HEK293 (cell line): Measurements from ENCODE around the gene ASXL1.

ENCODE experiments used
- FEZF1 ChIP-seq: fragments of 450-650 bp; formaldehyde crosslinking; IDR thresholded peaks from 2 replicates; pipeline ENCODE4 v1.5.1; 2016; ENCODE audit warnings: missing biosample characterization, missing genetic modification characterization
- GLI4 ChIP-seq: fragments of 450-650 bp; formaldehyde crosslinking; IDR thresholded peaks from 2 replicates; pipeline ENCODE4 v1.5.1; 2016; ENCODE audit warnings: missing biosample characterization, missing genetic modification characterization
- GLIS1 ChIP-seq: fragments of 450-650 bp; formaldehyde crosslinking; IDR thresholded peaks from 2 replicates; pipeline ENCODE4 v1.5.1; 2016; ENCODE audit warnings: missing biosample characterization, missing genetic modification characterization
- KLF10 ChIP-seq: fragments of 450-650 bp; IDR thresholded peaks from 2 replicates; pipeline ENCODE4 v1.5.1; 2018; ENCODE audit warnings: missing biosample characterization, mild to moderate bottlenecking, missing genetic modification characterization
- KLF8 ChIP-seq: fragments of 450-650 bp; formaldehyde crosslinking; IDR thresholded peaks from 2 replicates; pipeline ENCODE4 v1.5.1; 2016; ENCODE audit warnings: missing biosample characterization, missing genetic modification characterization
- KLF9 ChIP-seq: fragments of 450-650 bp; formaldehyde crosslinking; IDR thresholded peaks from 2 replicates; pipeline ENCODE4 v1.5.1; 2016; ENCODE audit warnings: missing biosample characterization, missing genetic modification characterization, low read depth
- RBAK ChIP-seq: fragments of 450-650 bp; formaldehyde crosslinking; IDR thresholded peaks from 2 replicates; pipeline ENCODE4 v1.5.1; 2016; ENCODE audit warnings: missing biosample characterization, missing genetic modification characterization
- TCF7L2 ChIP-seq: IDR thresholded peaks from 2 replicates; pipeline ENCODE4 v1.6.1; 2011; ENCODE audit warnings: low read depth, mild to moderate bottlenecking, inconsistent platforms, low read length, moderate library complexity, borderline replicate concordance
- YY1 ChIP-seq: fragments of 450-650 bp; formaldehyde crosslinking; IDR thresholded peaks from 2 replicates; pipeline ENCODE4 v1.5.1; 2018; ENCODE audit warnings: missing biosample characterization, missing genetic modification characterization
- ZBTB1 ChIP-seq: fragments of 450-650 bp; formaldehyde crosslinking; IDR thresholded peaks from 2 replicates; pipeline ENCODE4 v1.5.1; 2016; ENCODE audit warnings: missing biosample characterization, missing genetic modification characterization
- ZBTB17 ChIP-seq: fragments of 450-650 bp; formaldehyde crosslinking; IDR thresholded peaks from 2 replicates; pipeline ENCODE4 v1.5.1; 2016; ENCODE audit warnings: missing biosample characterization, missing genetic modification characterization
- ZNF114 ChIP-seq: fragments of 450-650 bp; formaldehyde crosslinking; IDR thresholded peaks from 2 replicates; pipeline ENCODE4 v1.5.0; 2017; ENCODE audit warnings: missing biosample characterization, missing genetic modification characterization
- ZNF121 ChIP-seq: fragments of 450-650 bp; formaldehyde crosslinking; IDR thresholded peaks from 2 replicates; pipeline ENCODE4 v1.5.1; 2016; ENCODE audit warnings: missing biosample characterization, missing genetic modification characterization
- ZNF140 ChIP-seq: fragments of 450-650 bp; formaldehyde crosslinking; IDR thresholded peaks from 2 replicates; pipeline ENCODE4 v1.5.1; 2016; ENCODE audit warnings: missing biosample characterization, missing genetic modification characterization
- ZNF175 ChIP-seq: fragments of 450-650 bp; formaldehyde crosslinking; IDR thresholded peaks from 2 replicates; pipeline ENCODE4 v1.5.1; 2016; ENCODE audit warnings: missing biosample characterization, missing genetic modification characterization
- ZNF19 ChIP-seq: fragments of 450-650 bp; formaldehyde crosslinking; IDR thresholded peaks from 2 replicates; pipeline ENCODE4; 2016; ENCODE audit warnings: missing biosample characterization, missing genetic modification characterization, low read depth
- ZNF211 ChIP-seq: fragments of 450-650 bp; formaldehyde crosslinking; IDR thresholded peaks from 2 replicates; pipeline ENCODE4 v1.5.1; 2016; ENCODE audit warnings: low read depth, missing biosample characterization, missing genetic modification characterization
- ZNF266 ChIP-seq: fragments of 450-650 bp; formaldehyde crosslinking; IDR thresholded peaks from 2 replicates; pipeline ENCODE4 v1.5.1; 2016; ENCODE audit warnings: missing biosample characterization, missing genetic modification characterization, low read depth
- ZNF302 ChIP-seq: fragments of 450-650 bp; formaldehyde crosslinking; IDR thresholded peaks from 2 replicates; pipeline ENCODE4 v1.5.1; 2016; ENCODE audit warnings: missing biosample characterization, missing genetic modification characterization, low read depth
- ZNF311 ChIP-seq: fragments of 450-650 bp; formaldehyde crosslinking; IDR thresholded peaks from 2 replicates; pipeline ENCODE4 v1.5.1; 2017; ENCODE audit warnings: missing biosample characterization, missing genetic modification characterization, borderline replicate concordance
- ZNF416 ChIP-seq: fragments of 450-650 bp; formaldehyde crosslinking; IDR thresholded peaks from 2 replicates; pipeline ENCODE4 v1.5.1; 2016; ENCODE audit warnings: missing biosample characterization, missing genetic modification characterization
- ZNF549 ChIP-seq: fragments of 450-650 bp; IDR thresholded peaks from 2 replicates; pipeline ENCODE4 v1.5.1; 2018; ENCODE audit warnings: missing biosample characterization, missing genetic modification characterization, mild to moderate bottlenecking, inconsistent platforms, moderate library complexity
- ZNF561 ChIP-seq: fragments of 450-650 bp; IDR thresholded peaks from 2 replicates; pipeline ENCODE4 v1.5.1; 2018; ENCODE audit warnings: missing biosample characterization, missing genetic modification characterization, borderline replicate concordance
- ZNF621 ChIP-seq: fragments of 450-650 bp; formaldehyde crosslinking; IDR thresholded peaks from 2 replicates; pipeline ENCODE4 v1.5.1; 2017; ENCODE audit warnings: missing biosample characterization, missing genetic modification characterization
- ZNF626 ChIP-seq: fragments of 450-650 bp; sonication (Bioruptor Pico); formaldehyde crosslinking; IDR thresholded peaks from 2 replicates; pipeline ENCODE4 v1.5.1; 2018; ENCODE audit warnings: missing biosample characterization, missing genetic modification characterization, inconsistent platforms
- ZNF830 ChIP-seq: fragments of 450-650 bp; IDR thresholded peaks from 2 replicates; pipeline ENCODE4 v1.5.0; 2018; ENCODE audit warnings: missing biosample characterization, missing genetic modification characterization, low read depth, mild to moderate bottlenecking, moderate library complexity
- TF ChIP-seq, protein P1 (sequence below): fragments of 450-650 bp; formaldehyde crosslinking; IDR thresholded peaks from 2 replicates; pipeline ENCODE4 v1.5.1; 2016; ENCODE audit warnings: missing biosample characterization, missing genetic modification characterization
- TF ChIP-seq, protein P2 (sequence below): fragments of 450-650 bp; formaldehyde crosslinking; IDR thresholded peaks from 2 replicates; pipeline ENCODE4 v1.5.1; 2017; ENCODE audit warnings: missing biosample characterization, missing genetic modification characterization
- TF ChIP-seq, protein P3 (sequence below): fragments of 450-650 bp; formaldehyde crosslinking; IDR thresholded peaks from 2 replicates; pipeline ENCODE4 v1.5.1; 2017; ENCODE audit warnings: missing biosample characterization, missing genetic modification characterization
- TF ChIP-seq, protein P4 (sequence below): fragments of 450-650 bp; formaldehyde crosslinking; IDR thresholded peaks from 2 replicates; pipeline ENCODE4 v1.5.1; 2016; ENCODE audit warnings: missing biosample characterization, missing genetic modification characterization, low read depth
- TF ChIP-seq, protein P5 (sequence below): fragments of 450-650 bp; formaldehyde crosslinking; IDR thresholded peaks from 2 replicates; pipeline ENCODE4 v1.5.1; 2016; ENCODE audit warnings: missing biosample characterization, missing genetic modification characterization
- TF ChIP-seq, protein P6 (sequence below): fragments of 450-650 bp; formaldehyde crosslinking; IDR thresholded peaks from 2 replicates; pipeline ENCODE4 v1.5.1; 2017; ENCODE audit warnings: missing biosample characterization, missing genetic modification characterization

ASXL1 gene

DNA sequence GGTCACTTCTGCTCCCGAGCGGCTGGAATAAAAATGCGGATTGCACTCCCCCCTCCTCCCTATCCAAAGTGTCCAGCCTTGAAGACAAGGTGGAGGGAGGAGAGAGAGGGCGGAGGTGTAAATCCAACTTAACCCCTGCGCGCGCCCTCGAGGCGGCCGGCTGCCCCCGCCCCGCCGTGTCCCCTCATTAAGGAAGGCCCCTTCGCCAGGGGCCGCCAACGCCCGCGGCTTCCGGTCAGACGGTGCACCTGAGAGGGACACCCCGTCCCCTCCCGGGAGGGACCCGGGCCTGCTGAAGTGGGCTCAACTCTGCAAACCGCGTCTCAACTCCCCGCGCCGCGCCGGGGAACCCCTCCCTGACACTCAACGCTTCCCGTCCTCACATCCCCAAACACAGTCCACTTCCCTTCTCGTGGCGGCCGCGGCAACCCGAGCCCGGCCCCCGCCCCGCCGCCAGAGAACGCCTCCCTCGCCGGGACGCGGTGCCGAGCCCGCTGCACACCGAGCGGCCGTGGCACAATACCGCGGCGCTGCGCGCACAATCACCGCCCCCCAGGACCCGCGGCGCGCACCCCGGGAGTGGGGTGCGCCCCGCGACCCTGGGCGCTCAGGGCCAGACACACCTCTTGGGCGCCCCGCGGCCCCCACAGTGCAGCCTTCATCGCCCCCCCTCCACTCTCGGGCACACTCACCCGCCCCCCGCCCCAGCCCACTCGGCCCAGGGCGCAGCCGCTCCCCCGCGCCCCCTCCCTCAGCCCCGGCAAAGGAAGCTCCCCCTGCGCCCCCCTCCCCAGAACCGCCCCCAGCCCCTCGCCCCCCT lies 124.5 kb downstream of the ASXL1 start (continued):
- TF ChIP-seq, protein P1, sequence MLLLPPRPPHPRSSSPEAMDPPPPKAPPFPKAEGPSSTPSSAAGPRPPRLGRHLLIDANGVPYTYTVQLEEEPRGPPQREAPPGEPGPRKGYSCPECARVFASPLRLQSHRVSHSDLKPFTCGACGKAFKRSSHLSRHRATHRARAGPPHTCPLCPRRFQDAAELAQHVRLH (tag by site-specific recombination), result no peak
- TF ChIP-seq TCF7L2 (no peak), ZNF311 (tag by site-specific recombination) (no peak), ZNF561 (tag by site-specific recombination) (peak; percentile 28; the same call in 1 of the 2 replicates), ZBTB17 (0 out of 2 replicates have a peak, but pooled peaks have one; percentile 14), ZNF302 (tag by site-specific recombination) (no peak), ZNF416 (no peak), KLF8 (tag by site-specific recombination) (no peak), ZNF140 (no peak), ZNF549 (tag by site-specific recombination) (no peak), ZNF830 (tag by site-specific recombination) (no peak), ZNF621 (tag by site-specific recombination) (no peak), ZNF175 (tag by site-specific recombination) (no peak), FEZF1 (tag by site-specific recombination) (no peak), KLF9 (no peak), KLF10 (tag by site-specific recombination) (no peak), ZNF211 (no peak), GLI4 (tag by site-specific recombination) (no peak), ZNF121 (tag by site-specific recombination) (no peak), RBAK (no peak), ZNF626 (tag by site-specific recombination) (no peak), ZBTB1 (tag by site-specific recombination) (no peak), GLIS1 (0 out of 2 replicates have a peak, but pooled peaks have one; percentile 6), YY1 (0 out of 2 replicates have a peak, but pooled peaks have one; percentile 18), ZNF19 (tag by site-specific recombination) (no peak), ZNF266 (tag by site-specific recombination) (no peak), ZNF114 (tag by site-specific recombination) (no peak)
- TF ChIP-seq, protein P2, sequence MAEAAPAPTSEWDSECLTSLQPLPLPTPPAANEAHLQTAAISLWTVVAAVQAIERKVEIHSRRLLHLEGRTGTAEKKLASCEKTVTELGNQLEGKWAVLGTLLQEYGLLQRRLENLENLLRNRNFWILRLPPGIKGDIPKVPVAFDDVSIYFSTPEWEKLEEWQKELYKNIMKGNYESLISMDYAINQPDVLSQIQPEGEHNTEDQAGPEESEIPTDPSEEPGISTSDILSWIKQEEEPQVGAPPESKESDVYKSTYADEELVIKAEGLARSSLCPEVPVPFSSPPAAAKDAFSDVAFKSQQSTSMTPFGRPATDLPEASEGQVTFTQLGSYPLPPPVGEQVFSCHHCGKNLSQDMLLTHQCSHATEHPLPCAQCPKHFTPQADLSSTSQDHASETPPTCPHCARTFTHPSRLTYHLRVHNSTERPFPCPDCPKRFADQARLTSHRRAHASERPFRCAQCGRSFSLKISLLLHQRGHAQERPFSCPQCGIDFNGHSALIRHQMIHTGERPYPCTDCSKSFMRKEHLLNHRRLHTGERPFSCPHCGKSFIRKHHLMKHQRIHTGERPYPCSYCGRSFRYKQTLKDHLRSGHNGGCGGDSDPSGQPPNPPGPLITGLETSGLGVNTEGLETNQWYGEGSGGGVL (tag by site-specific recombination), result no peak
- TF ChIP-seq, protein P3, sequence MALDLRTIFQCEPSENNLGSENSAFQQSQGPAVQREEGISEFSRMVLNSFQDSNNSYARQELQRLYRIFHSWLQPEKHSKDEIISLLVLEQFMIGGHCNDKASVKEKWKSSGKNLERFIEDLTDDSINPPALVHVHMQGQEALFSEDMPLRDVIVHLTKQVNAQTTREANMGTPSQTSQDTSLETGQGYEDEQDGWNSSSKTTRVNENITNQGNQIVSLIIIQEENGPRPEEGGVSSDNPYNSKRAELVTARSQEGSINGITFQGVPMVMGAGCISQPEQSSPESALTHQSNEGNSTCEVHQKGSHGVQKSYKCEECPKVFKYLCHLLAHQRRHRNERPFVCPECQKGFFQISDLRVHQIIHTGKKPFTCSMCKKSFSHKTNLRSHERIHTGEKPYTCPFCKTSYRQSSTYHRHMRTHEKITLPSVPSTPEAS (tag by site-specific recombination), result no peak
- TF ChIP-seq, protein P4, sequence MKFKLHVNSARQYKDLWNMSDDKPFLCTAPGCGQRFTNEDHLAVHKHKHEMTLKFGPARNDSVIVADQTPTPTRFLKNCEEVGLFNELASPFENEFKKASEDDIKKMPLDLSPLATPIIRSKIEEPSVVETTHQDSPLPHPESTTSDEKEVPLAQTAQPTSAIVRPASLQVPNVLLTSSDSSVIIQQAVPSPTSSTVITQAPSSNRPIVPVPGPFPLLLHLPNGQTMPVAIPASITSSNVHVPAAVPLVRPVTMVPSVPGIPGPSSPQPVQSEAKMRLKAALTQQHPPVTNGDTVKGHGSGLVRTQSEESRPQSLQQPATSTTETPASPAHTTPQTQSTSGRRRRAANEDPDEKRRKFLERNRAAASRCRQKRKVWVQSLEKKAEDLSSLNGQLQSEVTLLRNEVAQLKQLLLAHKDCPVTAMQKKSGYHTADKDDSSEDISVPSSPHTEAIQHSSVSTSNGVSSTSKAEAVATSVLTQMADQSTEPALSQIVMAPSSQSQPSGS (tag by site-specific recombination), result no peak
- TF ChIP-seq, protein P5, sequence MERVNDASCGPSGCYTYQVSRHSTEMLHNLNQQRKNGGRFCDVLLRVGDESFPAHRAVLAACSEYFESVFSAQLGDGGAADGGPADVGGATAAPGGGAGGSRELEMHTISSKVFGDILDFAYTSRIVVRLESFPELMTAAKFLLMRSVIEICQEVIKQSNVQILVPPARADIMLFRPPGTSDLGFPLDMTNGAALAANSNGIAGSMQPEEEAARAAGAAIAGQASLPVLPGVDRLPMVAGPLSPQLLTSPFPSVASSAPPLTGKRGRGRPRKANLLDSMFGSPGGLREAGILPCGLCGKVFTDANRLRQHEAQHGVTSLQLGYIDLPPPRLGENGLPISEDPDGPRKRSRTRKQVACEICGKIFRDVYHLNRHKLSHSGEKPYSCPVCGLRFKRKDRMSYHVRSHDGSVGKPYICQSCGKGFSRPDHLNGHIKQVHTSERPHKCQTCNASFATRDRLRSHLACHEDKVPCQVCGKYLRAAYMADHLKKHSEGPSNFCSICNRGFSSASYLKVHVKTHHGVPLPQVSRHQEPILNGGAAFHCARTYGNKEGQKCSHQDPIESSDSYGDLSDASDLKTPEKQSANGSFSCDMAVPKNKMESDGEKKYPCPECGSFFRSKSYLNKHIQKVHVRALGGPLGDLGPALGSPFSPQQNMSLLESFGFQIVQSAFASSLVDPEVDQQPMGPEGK, result peak; percentile 59; the same call in 1 of the 2 replicates
- TF ChIP-seq, protein P6, sequence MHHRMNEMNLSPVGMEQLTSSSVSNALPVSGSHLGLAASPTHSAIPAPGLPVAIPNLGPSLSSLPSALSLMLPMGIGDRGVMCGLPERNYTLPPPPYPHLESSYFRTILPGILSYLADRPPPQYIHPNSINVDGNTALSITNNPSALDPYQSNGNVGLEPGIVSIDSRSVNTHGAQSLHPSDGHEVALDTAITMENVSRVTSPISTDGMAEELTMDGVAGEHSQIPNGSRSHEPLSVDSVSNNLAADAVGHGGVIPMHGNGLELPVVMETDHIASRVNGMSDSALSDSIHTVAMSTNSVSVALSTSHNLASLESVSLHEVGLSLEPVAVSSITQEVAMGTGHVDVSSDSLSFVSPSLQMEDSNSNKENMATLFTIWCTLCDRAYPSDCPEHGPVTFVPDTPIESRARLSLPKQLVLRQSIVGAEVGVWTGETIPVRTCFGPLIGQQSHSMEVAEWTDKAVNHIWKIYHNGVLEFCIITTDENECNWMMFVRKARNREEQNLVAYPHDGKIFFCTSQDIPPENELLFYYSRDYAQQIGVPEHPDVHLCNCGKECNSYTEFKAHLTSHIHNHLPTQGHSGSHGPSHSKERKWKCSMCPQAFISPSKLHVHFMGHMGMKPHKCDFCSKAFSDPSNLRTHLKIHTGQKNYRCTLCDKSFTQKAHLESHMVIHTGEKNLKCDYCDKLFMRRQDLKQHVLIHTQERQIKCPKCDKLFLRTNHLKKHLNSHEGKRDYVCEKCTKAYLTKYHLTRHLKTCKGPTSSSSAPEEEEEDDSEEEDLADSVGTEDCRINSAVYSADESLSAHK (tag by site-specific recombination), result no peak
